BJ (cell line): ENCODE data around the gene TTC16. TPM values are rescaled to one million over a fixed set of nuclear protein-coding genes. Genes with fewer than 3 reads are reported as not detected.

Source experiments
- CTCF ChIA-PET: fragments of 350-600 bp; formaldehyde crosslinking; extraction: SDS; loops from one replicate; lab custom pipeline; 2021; ENCODE audit warnings: antibody characterized with exemption, inconsistent platforms; lab: Yijun Ruan, JAX
- POLR2A ChIA-PET: fragments of 300-600 bp; sonication (Branson Sonifier 250); formaldehyde crosslinking; extraction: SDS; loops from one replicate; lab custom pipeline; 2021; ENCODE audit warnings: antibody characterized with exemption; lab: Charles Lee
- DNase-seq: peaks from one replicate; pipeline ENCODE4 v3.0.0-alpha.2; 2011; ENCODE audit warnings: low read depth
- H3K27me3 ChIP-seq: 2 replicates; pipeline ENCODE4 v1.6.0; 2011; ENCODE audit warnings: low read length; ENCODE audit not compliant: control insufficient read depth, insufficient read depth
- H3K36me3 ChIP-seq: 2 replicates; pipeline ENCODE4 v1.5.1; 2011; ENCODE audit warnings: low read length; ENCODE audit not compliant: control insufficient read depth, insufficient read depth
- H3K4me3 ChIP-seq: 2 replicates; pipeline ENCODE4 v1.5.1; 2011; ENCODE audit warnings: low read depth, mild to moderate bottlenecking, control low read depth, low read length
- polyA plus RNA-seq: library from polyadenylated mRNA; depleted of rRNA; stranded (reverse); fragments of >200 nt; gene quantifications from 2 replicates; pipeline ENCODE4 v1.2.3, GENCODE V29; 2011
- TF ChIP-seq, protein P1 (sequence below): IDR thresholded peaks from 2 replicates; pipeline ENCODE4 v1.5.1; 2011; ENCODE audit warnings: low read depth, mild to moderate bottlenecking, control low read depth, inconsistent platforms, low read length, moderate library complexity; ENCODE audit not compliant: insufficient read depth

TTC16 gene
- polyA plus RNA-seq, 1 experiment = 0.07 TPM

DNA sequence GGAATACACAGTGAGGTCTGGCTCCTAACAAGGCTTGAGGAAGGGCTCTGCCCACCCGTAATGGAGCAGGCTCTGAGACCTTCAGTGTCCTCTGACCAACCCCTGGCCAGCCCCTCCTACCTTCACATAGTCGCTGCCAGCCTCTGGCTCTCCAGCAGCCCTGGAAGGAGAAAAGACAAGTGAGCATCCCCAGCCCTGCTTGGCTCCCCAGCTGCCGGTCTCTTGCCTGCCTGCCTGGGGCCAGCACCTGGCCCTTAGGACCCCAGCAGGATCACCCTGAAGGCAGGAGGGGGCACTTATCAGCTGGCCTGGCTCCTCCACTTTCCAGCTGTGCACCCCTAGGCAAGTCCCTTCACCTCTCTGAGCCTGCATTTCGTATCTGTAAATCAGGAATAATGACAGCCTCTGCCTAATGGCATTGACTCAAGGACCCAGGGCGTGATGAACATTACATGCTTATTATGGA lies 45.6 kb downstream of the TTC16 start:
- Histone ChIP-seq H3K4me3 (no peak overlapping the region), H3K27me3 (peaks cover 11% of the 10 kb centered on the region), H3K36me3 (no peaks in the 10 kb centered on the region)
- ChIA-PET POLR2A (no interaction called here), CTCF (interaction anchor here (2.2 kb wide), 1 partner anchor 27 kb away, joined by 6 read pairs; the partner anchor contains the start of gene TOR2A)
- no peak for DNase-seq
- TF ChIP-seq, protein P1, sequence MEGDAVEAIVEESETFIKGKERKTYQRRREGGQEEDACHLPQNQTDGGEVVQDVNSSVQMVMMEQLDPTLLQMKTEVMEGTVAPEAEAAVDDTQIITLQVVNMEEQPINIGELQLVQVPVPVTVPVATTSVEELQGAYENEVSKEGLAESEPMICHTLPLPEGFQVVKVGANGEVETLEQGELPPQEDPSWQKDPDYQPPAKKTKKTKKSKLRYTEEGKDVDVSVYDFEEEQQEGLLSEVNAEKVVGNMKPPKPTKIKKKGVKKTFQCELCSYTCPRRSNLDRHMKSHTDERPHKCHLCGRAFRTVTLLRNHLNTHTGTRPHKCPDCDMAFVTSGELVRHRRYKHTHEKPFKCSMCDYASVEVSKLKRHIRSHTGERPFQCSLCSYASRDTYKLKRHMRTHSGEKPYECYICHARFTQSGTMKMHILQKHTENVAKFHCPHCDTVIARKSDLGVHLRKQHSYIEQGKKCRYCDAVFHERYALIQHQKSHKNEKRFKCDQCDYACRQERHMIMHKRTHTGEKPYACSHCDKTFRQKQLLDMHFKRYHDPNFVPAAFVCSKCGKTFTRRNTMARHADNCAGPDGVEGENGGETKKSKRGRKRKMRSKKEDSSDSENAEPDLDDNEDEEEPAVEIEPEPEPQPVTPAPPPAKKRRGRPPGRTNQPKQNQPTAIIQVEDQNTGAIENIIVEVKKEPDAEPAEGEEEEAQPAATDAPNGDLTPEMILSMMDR = no peak

DNA sequence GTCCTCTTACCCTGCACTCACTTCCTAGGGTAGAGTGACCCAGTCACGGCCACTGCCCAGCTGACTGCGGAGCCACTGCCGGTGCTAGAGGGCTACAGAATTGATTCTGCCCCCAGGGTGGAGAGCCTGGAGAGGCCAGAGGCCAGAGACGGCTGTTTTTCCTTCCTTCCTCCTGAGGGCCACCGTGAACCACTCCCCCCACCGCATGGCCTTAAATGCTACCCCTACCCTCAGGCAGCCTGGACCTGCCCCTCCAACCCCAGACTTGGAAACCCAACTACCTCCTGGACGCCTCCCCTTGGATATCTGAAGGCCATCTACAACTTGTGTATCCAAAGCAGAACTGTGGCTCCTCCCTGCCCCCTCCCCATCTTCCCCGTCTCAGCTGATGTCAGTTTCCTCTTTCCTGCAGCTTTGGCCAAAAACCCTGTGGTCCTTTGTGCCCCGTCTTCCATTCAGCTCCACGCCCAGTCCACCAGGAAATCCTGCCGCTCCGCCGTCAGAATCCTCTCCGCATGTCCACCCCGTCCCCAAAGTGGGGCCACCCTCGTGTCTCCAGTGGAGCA lies 46.3 kb downstream of the TTC16 start:
- POLR2A ChIA-PET = no interaction called here
- CTCF ChIA-PET = interaction anchor here (0.6 to 2.2 kb wide), 3 partner anchors 16 to 108 kb away, joined by 3 to 6 read pairs (median 3); partner anchors contain the start of gene TOR2A
- no peak for DNase-seq
- no peaks in the 10 kb centered on the region for H3K36me3 ChIP-seq
- H3K4me3 ChIP-seq = no peak overlapping the region
- peaks cover 11% of the 10 kb centered on the region for H3K27me3 ChIP-seq
- TF ChIP-seq, protein P1 = no peak

DNA sequence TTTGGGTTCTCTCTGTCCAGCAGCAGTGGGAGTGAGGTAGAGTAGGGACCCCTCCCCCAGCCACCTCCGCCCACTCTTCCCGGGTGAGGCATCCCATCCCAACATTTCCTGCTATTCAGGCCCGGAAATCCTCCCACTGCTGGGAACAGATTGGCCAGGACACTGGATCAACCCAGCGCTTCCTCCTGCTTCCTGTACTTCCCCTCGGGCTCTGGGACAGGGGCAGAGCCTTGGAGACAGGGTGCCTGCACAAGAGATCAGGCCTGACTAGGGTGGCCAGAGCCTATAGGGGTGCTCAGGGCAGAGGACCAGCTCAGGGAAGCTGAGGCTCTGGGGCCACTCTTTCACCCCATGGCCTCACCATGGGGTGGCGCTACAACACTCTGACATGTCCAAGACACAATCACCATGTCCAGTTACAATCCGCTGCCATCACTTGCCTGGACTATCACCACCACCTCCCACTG lies 48.1 kb downstream of the TTC16 start:
- no peaks in the 10 kb centered on the region for H3K36me3 ChIP-seq
- CTCF ChIA-PET = interaction anchor here (0.8 to 1.3 kb wide), 5 partner anchors 14 to 157 kb away, joined by 3 to 5 read pairs (median 3); partner anchors contain the start of gene TOR2A
- DNase-seq = no peak
- POLR2A ChIA-PET = no interaction called here
- H3K27me3 ChIP-seq = peaks cover 12% of the 10 kb centered on the region
- no peak overlapping the region for H3K4me3 ChIP-seq
- TF ChIP-seq, protein P1 = peak; percentile 24; the same call in 1 of the 2 replicates

DNA sequence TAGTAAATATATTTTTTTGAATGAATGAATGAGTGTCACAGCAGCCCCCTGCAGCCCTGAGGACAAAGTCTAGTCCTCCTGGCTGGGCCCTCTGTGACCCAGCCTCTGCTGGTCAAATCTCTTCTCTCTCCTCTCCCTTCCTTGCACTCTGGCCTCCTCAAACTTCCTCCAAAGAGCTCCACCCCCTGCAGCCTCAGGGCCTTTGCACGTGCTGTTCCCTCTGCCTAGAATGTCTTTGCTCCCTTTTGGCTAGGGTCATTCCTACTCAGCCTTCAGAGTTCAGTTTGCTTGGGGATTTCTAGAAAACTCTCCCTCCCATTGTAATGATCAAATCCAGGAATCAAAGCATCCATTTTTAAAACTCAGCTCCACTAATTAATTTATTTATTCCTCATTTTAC lies 49.5 kb downstream of the TTC16 start:
- peaks cover 10% of the 10 kb centered on the region for H3K27me3 ChIP-seq
- no peak overlapping the region for H3K4me3 ChIP-seq
- ChIA-PET POLR2A (no interaction called here), CTCF (interaction anchor here (0.8 to 2.5 kb wide), 4 partner anchors 14 to 104 kb away, joined by 5 read pairs; partner anchors contain the start of genes SH2D3C and TOR2A)
- DNase-seq = no peak
- H3K36me3 ChIP-seq = no peaks in the 10 kb centered on the region
- TF ChIP-seq, protein P1 = no peak

DNA sequence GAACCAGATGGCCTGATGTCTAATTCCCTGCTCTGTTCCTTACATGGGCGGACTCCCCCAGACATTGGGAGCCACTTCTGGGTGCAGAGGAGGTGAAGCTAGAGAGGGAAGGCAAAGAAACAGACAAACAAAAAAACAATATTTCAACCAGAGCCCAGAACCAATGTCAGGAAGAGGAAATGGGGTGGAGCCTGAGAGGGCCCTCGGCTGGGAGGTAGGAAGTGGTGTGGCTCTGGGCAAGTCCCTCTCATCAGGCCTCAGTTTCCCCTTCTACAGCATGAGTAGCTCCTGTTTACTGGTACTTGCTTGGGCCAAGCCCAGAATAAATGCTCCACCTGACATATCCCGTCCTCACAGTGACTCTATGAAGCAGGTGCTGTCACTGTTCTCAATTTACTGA lies 51.5 kb downstream of the TTC16 start:
- Histone ChIP-seq H3K27me3 (peaks cover 6% of the 10 kb centered on the region), H3K36me3 (no peaks in the 10 kb centered on the region), H3K4me3 (no peak overlapping the region)
- POLR2A ChIA-PET = no interaction called here
- no peak for DNase-seq
- TF ChIP-seq, protein P1 = no peak
- CTCF ChIA-PET = interaction anchor here (1.3 to 2.5 kb wide), 5 partner anchors 8 to 33 kb away, joined by 3 to 9 read pairs (median 5); partner anchors contain the start of genes CDK9, SH2D3C and TOR2A
